ENCODE measurements around the gene DDX10. TPM values are rescaled to one million over a fixed set of nuclear protein-coding genes. Genes with fewer than 3 reads are reported as not detected.

The DDX10 gene
- total RNA-seq, 4 donors from 2014 or later: 5.5 to 25.0 (median 17.5) TPM

DNA sequence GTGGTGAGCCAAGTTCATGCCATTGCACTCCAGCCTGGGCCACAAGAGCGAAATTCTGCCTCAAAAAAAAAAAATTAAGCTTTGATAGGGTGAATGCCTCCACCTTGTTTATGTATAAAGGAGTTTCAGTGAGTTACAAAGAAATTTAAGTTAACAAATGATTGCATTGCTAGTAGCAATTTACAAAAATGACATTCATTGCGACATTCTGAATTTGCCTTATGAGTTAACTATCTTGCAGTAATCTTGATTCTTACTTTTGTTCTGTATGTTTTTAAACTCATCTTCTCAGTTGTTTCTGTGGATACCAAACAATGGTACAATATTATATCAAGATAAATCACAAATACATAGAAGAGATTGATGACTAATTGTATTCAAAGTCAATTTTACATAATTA, 207.0 kb downstream of the DDX10 start:
- DNase-seq: no peak
- Histone ChIP-seq H3K4me3 (no peak overlapping the region), H3K9me3 (no peaks in the 10 kb centered on the region), H3K27ac (no peak overlapping the region), H3K27me3 (no peaks in the 10 kb centered on the region), H3K36me3 (no peaks in the 10 kb centered on the region), H3K4me1 (peaks cover 0 to 17% (median 0%) of the 10 kb centered on the region in 3 donors)
- TF ChIP-seq POLR2A (IDR thresholded peaks at IDR 0.05): no peak
- TF ChIP-seq, protein P1, sequence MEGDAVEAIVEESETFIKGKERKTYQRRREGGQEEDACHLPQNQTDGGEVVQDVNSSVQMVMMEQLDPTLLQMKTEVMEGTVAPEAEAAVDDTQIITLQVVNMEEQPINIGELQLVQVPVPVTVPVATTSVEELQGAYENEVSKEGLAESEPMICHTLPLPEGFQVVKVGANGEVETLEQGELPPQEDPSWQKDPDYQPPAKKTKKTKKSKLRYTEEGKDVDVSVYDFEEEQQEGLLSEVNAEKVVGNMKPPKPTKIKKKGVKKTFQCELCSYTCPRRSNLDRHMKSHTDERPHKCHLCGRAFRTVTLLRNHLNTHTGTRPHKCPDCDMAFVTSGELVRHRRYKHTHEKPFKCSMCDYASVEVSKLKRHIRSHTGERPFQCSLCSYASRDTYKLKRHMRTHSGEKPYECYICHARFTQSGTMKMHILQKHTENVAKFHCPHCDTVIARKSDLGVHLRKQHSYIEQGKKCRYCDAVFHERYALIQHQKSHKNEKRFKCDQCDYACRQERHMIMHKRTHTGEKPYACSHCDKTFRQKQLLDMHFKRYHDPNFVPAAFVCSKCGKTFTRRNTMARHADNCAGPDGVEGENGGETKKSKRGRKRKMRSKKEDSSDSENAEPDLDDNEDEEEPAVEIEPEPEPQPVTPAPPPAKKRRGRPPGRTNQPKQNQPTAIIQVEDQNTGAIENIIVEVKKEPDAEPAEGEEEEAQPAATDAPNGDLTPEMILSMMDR (IDR thresholded peaks at IDR 0.05): no peak
- 88 to 95% methylated on average over 2 of the region's 2 CpGs for WGBS, 2 donors
- intact Hi-C loops (cut with DNase I): no loop called here

DNA sequence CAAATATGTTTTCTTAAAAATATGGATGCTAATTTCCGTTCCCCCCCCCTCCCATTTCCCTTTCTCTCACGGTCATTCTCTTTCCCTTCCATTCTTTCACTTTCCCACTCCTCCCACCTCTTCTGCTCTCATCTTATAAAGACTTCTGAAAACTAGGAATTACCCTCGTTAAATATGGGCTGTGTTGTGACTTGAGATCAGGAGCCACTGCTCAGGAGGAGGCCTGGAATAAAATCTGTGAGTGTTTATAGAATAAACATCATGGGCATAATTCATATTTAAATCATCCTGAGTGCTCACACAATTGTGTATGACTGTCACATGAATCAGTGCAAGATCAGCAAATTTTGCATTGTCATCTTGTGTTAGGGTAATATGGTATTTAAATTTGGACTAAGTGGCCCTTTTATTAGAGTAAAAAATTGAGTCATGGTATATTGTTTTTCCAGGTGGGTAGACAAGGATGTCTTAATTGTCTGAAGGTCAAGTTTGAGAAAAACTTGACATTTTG, 208.0 kb downstream of the DDX10 start:
- TF ChIP-seq, protein P1 (IDR thresholded peaks at IDR 0.05): no peak
- no peak for TF ChIP-seq POLR2A (IDR thresholded peaks at IDR 0.05)
- WGBS, 2 donors: 54 to 56% methylated on average over 3 of the region's 3 CpGs
- H3K27ac ChIP-seq: no peak overlapping the region
- H3K27me3 ChIP-seq: no peaks in the 10 kb centered on the region
- H3K36me3 ChIP-seq: no peaks in the 10 kb centered on the region
- H3K4me1 ChIP-seq: peaks cover 0 to 13% (median 0%) of the 10 kb centered on the region in 3 donors
- H3K9me3 ChIP-seq: no peaks in the 10 kb centered on the region
- H3K4me3 ChIP-seq: no peak overlapping the region
- intact Hi-C loops (cut with DNase I): no loop called here
- DNase-seq: no peak

DNA sequence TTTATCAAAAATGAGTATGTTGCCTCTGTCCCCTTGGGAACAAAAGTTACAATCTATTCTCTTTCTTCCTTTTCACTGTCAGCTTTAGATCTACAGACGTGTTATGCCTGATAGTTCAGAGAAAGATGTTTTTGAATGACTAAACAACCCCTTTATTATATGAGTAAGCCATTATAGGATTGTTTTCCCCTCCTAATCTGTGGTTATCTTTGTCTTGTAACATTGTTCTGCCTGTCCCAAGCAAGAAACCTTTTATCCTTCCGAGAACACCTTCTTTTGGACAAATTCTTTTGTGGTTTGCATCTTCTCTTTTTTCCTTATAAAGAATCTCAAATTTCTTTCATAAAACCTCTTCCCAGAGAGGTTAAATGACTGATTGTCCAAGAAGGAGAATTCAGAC, 208.4 kb downstream of the DDX10 start:
- 69 to 75% methylated on average over 2 of the region's 2 CpGs for WGBS, 2 donors
- H3K27ac ChIP-seq: no peak overlapping the region
- no peak for TF ChIP-seq POLR2A (IDR thresholded peaks at IDR 0.05)
- TF ChIP-seq, protein P1 (IDR thresholded peaks at IDR 0.05): no peak
- intact Hi-C loops (cut with DNase I): no loop called here
- H3K27me3 ChIP-seq: no peaks in the 10 kb centered on the region
- H3K4me1 ChIP-seq: peaks cover 0 to 13% (median 0%) of the 10 kb centered on the region in 3 donors
- H3K4me3 ChIP-seq: no peak overlapping the region
- no peaks in the 10 kb centered on the region for H3K36me3 ChIP-seq
- no peaks in the 10 kb centered on the region for H3K9me3 ChIP-seq
- DNase-seq: no peak

DNA sequence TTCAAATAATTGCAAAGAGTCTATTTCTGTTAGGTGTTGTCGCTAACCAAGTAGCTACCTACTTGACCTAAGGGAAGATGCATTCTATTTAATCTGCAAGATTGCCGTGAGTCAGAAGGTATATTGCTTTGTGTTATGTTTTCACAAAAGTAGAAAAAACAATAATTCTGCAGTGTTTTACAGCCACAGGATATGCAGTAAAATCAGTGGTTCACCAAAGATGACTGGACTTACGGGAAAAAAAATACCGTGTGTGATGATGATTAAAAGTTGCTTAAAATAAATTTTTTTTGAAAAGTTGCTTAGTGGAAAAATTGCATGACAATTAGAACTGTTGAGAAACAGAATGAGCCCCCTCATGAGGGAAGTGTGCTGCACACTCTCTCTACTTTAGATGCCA, 209.1 kb downstream of the DDX10 start:
- TF ChIP-seq POLR2A (IDR thresholded peaks at IDR 0.05): no peak
- TF ChIP-seq, protein P1 (IDR thresholded peaks at IDR 0.05): no peak
- Histone ChIP-seq H3K9me3 (no peaks in the 10 kb centered on the region), H3K36me3 (no peaks in the 10 kb centered on the region), H3K27me3 (no peaks in the 10 kb centered on the region), H3K27ac (no peak overlapping the region), H3K4me1 (peaks cover 0 to 13% (median 0%) of the 10 kb centered on the region in 3 donors), H3K4me3 (no peak overlapping the region)
- WGBS, 2 donors: 91 to 95% methylated on average over 4 of the region's 4 CpGs
- no peak for DNase-seq
- intact Hi-C loops (cut with DNase I): no loop called here

DNA sequence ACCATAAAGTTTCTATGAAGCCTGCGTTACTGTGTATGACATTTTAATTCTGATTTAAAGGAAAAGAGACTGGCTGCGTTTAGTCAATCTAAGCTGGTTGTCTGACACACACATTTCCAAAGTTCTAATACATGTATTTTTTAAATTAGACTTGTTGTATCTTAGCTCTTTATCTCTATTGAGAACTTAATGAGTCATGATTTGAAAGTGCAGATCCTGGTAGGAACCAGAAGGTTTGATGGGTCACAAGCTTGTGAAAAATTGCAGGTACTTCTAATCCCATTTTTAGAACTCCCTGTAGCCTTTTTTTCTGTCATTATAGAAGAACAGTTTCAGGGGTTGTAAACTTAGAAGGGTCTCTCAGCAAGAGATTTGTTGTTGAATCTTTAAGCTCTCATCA, 210.3 kb downstream of the DDX10 start:
- Histone ChIP-seq H3K4me3 (no peak overlapping the region), H3K27ac (no peak overlapping the region), H3K4me1 (peaks cover 0 to 11% (median 0%) of the 10 kb centered on the region in 3 donors), H3K9me3 (no peaks in the 10 kb centered on the region), H3K36me3 (no peaks in the 10 kb centered on the region), H3K27me3 (no peaks in the 10 kb centered on the region)
- no peak for TF ChIP-seq POLR2A (IDR thresholded peaks at IDR 0.05)
- TF ChIP-seq, protein P1 (IDR thresholded peaks at IDR 0.05): no peak
- intact Hi-C loops (cut with DNase I): no loop called here
- DNase-seq: no peak
- WGBS, 2 donors: 82 to 89% methylated on average over 2 of the region's 2 CpGs

All from esophagus squamous epithelium (tissue), 5 donors.